GM18867 (cell line): ENCODE data around the gene C1orf52.

ENCODE experiments used
- ATAC-seq: cut with Tn5 transposase; IDR thresholded peaks from one replicate; pipeline ENCODE4 v1.9.1; 2021; ENCODE audit warnings: mild to moderate bottlenecking, moderate library complexity; ENCODE audit not compliant: unreplicated experiment

The C1orf52 gene

GRCh38 chr1:85237613-85238012, 21.8 kb downstream of the C1orf52 start:
- ATAC-seq, result no peak

GRCh38 chr1:85230305-85230977, 29.0 kb downstream of the C1orf52 start:
- no peak for ATAC-seq

GRCh38 chr1:85229574-85230097, 29.8 kb downstream of the C1orf52 start:
- no peak for ATAC-seq

- ATAC-seq, result no peak
These were observed 30.5 kb downstream of the C1orf52 start for GRCh38 chr1:85228972-85229371.

- no peak for ATAC-seq
These were observed 33.7 kb downstream of the C1orf52 start for GRCh38 chr1:85225624-85226380.

GRCh38 chr1:85224734-85225623, 34.5 kb downstream of the C1orf52 start:
- ATAC-seq, result no peak

- no peak for ATAC-seq
These were observed 35.2 kb downstream of the C1orf52 start for GRCh38 chr1:85224295-85224694.

GRCh38 chr1:85223334-85223733, 36.1 kb downstream of the C1orf52 start:
- ATAC-seq, result no peak

- no peak for ATAC-seq
These were observed 38.7 kb downstream of the C1orf52 start for GRCh38 chr1:85220756-85221201.

- ATAC-seq, result no peak
These were observed 39.4 kb downstream of the C1orf52 start for GRCh38 chr1:85219853-85220610.

- no peak for ATAC-seq
These were observed 42.8 kb downstream of the C1orf52 start for GRCh38 chr1:85216697-85217096.

GRCh38 chr1:85214654-85215053, 44.8 kb downstream of the C1orf52 start:
- ATAC-seq, result no peak

GRCh38 chr1:85208488-85208887, 51.0 kb downstream of the C1orf52 start:
- ATAC-seq, result no peak

- ATAC-seq, result no peak
These were observed 55.8 kb downstream of the C1orf52 start for GRCh38 chr1:85203573-85204171.

- ATAC-seq, result no peak
These were observed 56.6 kb downstream of the C1orf52 start for GRCh38 chr1:85202864-85203255.

GRCh38 chr1:85202092-85202863, 57.2 kb downstream of the C1orf52 start:
- ATAC-seq, result peak; percentile 22

- peak; percentile 63 for ATAC-seq
These were observed 57.9 kb downstream of the C1orf52 start for GRCh38 chr1:85201340-85202091.
